ENCODE data around the gene TXLNB.

DNA sequence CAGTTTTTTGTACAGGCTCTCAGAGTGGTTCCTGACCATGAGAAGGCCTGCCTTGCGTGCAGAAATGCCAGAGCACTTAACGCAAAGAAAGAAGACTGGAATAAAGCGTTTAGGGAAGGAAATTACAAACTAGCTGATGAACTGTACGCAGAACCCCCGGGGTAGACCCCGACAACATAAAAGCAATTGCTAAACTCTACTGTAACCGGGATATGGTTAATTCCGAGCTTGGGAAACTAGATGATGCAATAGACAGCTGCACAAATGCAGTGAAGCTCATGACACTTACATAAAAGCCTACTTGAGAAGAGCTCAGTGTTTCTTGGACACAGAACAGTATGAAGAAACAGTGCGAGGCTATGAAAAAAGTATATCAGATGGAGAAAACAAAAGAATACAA, 47.0 kb upstream of the TXLNB start:
- TF ChIP-seq CTCF (IDR thresholded peaks at IDR 0.05): no peak
- TF ChIP-seq POLR2AphosphoS5 (IDR thresholded peaks at IDR 0.05; ENCODE audit: low read depth, low read length): no peak
- TF ChIP-seq, protein P1, sequence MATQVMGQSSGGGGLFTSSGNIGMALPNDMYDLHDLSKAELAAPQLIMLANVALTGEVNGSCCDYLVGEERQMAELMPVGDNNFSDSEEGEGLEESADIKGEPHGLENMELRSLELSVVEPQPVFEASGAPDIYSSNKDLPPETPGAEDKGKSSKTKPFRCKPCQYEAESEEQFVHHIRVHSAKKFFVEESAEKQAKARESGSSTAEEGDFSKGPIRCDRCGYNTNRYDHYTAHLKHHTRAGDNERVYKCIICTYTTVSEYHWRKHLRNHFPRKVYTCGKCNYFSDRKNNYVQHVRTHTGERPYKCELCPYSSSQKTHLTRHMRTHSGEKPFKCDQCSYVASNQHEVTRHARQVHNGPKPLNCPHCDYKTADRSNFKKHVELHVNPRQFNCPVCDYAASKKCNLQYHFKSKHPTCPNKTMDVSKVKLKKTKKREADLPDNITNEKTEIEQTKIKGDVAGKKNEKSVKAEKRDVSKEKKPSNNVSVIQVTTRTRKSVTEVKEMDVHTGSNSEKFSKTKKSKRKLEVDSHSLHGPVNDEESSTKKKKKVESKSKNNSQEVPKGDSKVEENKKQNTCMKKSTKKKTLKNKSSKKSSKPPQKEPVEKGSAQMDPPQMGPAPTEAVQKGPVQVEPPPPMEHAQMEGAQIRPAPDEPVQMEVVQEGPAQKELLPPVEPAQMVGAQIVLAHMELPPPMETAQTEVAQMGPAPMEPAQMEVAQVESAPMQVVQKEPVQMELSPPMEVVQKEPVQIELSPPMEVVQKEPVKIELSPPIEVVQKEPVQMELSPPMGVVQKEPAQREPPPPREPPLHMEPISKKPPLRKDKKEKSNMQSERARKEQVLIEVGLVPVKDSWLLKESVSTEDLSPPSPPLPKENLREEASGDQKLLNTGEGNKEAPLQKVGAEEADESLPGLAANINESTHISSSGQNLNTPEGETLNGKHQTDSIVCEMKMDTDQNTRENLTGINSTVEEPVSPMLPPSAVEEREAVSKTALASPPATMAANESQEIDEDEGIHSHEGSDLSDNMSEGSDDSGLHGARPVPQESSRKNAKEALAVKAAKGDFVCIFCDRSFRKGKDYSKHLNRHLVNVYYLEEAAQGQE (IDR thresholded peaks at IDR 0.05; ENCODE audit: insufficient read depth in 1 of 2, low read depth in 2 of 2, low read length in 1 of 2): no peak
